SIG-M5 treated with dmso at 0.1 percent for 504 hours (cell line): ENCODE measurements around the gene ORM2.

Experiments used
- DNase-seq: peaks from one replicate; lab custom pipeline; 2025; ENCODE audit not compliant: unreplicated experiment; lab: John Stamatoyannopoulos, UW

The ORM2 gene

DNA sequence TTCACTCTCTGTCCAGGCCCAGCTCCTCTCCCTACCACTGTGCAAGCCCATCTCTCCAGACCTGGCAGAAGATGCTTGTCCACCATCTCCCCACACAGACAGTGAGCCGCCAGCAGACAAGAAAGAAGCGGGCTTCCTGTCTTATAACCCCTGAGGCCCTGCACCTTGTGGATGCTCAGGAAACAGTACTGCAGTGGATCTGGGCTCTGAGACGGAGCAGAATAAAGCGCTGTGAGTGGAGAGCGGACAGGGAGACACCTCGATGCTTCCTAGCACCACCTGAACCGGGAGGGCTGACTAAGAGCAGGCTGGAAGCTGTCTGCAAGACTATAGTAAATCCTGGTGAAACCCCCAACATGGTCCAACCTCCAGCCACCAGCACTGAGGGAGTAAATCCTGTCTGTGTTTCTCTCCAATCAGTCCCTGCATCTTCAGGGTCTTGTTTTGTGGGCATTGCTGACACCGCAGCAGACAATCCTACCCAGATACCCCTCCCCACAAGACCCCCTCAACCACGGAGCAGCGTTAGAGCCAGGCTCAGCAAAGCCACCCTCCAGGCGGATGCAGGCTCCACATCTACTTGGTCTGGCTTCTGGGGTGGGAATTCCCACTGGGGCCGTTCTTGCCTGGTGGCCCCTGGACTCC, 18.7 kb downstream of the ORM2 start:
- no peak for DNase-seq

DNA sequence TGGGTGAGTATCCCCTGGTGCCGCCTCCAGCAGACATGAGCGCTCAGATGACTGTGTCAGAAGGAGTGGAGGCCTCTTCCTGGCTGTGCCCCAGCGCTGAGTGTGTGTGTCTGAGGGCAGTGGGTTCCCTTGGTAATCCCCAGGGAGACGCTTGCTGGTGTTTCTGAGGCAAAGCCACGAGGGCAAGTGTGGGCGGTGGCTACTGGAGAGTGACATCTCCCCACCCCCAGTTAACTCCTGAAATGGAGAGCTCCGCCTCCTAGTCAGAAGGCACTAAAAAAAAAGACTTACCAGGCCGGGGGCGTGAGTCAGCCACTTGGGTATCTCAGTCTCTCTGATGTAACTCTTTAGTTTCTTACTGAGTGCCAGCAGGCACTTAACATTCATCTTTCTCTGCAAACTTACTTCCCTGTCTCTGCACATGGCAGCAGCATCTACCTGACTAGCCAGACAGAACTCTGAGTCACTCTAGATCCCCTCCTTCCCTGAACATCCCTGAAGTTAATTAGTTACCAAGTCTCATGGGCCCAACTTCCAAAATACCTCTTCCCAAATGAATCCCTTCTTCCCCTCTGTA, 19.3 kb downstream of the ORM2 start:
- DNase-seq = peak; percentile 96

DNA sequence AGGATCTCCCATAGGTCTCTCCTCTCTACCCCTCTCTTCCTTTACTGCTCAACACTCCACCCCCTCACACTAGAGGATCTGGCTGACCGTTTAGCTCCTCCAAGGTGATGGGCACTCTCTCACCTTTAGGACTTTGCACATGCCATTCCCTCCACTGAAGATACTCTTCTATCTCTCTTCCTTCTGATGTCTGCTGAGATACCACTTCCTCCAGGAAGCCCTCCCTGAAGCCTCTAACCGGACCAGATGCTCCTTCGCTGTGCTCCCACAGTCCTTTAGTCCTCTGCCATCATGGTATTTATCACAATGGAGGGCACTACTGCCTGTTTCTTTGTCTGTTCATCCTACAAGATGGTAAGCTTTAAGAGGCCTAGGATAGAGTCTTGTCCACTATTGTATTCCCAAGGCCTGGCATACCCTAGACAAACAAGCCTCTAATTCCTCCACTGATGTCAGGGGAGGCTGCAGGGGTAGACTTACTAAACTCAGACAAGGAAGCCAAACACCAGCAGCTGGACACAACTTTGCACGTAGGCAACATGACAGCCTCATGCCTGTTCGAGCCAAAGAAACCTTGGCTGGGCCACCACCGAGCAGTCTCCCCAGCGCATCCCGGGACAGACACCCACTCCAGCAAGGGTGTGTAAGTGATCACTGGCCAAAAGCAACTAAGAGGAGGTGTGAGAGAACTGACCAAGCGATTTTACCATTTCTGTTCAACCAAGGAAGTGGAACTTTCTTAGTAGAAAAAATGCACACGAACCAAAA, 20.2 kb downstream of the ORM2 start:
- no peak for DNase-seq

DNA sequence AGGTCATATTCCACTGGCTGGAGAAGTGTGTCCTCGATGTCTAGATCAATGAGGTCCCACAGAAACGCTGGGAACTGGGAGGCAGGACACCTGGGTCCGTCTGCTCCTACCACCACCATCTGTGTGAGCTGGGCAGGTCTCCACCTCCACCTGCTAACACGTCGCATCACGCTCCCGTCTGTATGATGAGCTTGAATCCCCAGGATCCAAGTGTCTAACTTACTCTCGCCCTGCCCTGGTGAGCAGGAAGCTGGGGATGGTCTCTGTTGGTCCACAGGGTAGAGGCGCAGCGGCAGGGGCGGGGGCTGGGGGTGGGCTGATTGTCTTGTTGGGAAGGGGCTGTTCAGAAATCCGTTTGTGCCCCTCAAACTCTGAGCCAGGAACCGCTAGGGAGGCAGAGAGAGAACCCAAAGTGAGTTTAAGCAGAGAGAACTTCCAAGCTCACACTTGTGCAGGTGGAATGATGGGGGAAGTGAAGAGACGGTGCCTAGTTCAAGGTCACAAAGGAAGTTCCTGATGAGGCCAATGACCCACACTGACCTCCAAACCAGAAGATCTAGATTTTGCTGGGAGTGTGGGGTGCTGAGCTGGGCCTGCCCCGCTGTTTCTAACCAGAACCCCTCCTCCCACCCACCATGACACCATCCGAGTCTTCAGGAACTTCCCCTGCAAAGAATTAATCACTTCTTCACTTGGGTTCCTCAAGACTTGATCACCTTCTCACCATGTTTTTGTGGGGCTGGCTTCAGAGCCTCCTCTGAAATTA, 21.1 kb downstream of the ORM2 start:
- DNase-seq = no peak

DNA sequence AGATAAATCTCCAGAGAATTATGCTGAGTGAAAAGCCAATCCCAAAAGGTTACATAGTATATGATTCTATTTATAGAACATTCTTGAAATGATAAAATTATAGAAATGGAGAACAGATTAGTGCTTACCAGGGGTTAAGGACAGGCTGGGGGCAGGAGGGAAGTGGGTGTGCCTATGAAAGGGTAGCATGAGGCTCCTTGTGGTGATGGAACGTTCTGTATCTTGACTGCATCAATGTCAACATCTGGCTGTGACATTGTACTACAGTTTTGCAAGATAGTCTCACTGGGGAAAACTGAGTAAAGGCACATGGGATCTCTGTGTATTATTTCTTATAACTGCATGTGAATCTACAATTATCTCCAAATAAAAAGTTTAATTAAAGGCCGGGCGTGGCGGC, 22.3 kb downstream of the ORM2 start:
- no peak for DNase-seq

DNA sequence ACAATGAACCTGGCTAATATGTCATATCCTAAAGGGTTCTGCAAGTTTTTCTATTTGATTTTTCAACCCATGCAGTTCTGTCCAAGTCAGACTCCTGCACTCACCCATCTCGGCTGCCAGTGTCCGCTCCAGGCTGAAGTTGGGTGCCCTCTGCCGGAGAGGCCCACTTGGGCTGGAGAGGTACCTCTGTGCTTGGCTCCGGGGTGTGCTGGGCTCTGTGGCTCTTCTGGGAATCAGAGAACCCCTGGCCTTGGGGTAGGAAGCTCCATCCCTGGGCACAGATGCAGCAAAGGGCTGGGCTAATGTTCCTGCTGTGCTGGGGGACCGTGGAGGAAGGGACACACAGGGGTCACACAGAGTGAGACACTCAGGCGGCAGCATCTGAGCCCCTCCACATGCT, 26.2 kb downstream of the ORM2 start:
- DNase-seq = no peak

DNA sequence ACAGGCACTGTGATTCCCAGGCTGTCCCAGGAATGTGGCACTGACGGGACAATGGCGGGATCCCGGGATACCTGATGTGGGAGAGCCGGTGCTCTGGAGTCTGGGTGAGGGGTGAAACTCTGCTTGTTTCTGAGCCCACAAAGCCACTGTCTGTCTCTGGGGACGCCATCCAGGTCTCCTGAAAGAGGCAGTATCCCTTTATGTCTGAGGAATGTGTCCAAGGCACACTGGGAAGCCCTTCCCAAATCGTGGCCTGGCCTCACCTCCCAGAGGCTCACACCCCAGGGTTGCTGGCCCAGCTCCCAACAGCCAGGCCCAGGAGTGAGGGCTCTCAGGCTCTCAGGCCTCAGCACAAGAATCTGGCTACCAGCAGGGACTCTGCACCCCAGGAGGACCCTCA, 27.1 kb downstream of the ORM2 start:
- DNase-seq = no peak

DNA sequence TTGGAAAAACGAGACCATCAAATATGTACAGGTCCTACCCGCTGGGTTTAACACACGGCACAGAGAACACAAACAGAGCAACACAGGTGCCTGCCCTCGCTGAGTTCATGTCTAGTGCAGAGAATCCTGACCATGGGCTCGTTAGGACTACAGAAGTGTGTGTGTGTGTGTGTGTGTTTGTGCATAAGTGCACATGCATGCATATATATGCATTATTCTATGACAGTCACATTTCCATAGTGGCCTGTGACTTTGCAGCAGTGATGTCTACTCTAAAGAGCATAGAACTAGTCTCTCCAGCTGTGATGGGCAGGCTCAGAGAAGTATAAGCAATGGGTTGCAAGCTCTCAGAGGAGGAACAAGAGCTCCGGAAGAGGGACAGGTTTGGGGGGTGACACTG, 27.7 kb downstream of the ORM2 start:
- no peak for DNase-seq

DNA sequence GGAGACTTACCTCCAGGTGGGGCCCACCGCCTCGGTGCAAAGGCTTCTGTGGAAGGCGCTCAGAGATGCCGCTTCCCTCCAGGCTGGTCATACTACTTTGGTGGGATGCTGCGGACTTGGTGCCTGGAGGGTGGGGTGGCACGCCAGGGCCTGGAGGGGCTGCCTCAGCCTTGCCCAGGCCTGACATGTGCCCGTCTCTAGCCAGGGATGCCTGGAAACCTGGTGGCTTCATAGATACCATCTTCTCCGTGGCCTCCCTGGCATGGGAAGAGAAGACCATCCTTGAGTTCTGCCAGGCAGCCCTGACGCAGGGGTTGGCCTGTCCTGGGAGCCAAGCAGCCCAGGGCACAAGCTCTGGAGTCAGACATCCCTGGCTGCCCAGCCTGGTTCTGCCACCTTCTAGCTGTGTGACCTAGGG, 28.3 kb downstream of the ORM2 start:
- DNase-seq = no peak

DNA sequence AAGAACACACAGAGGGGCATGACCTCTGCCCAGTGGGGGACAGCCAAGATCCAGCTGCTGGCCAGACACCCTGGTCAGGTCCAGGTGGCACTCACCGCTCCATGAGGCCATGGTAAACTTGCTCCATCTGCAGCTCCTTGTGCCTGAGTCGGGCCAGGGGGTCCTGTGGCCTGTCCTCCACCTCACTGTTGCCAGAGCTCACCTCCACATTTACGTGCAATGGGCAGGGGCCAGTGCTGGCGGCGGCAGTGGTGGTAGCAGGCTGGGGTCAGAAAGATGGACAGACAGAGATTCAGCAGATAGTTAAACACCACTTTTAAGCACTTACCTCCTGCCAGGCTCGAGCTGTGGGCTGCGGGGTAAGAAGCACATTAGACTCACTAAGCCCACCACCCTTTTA, 30.1 kb downstream of the ORM2 start:
- DNase-seq = no peak

DNA sequence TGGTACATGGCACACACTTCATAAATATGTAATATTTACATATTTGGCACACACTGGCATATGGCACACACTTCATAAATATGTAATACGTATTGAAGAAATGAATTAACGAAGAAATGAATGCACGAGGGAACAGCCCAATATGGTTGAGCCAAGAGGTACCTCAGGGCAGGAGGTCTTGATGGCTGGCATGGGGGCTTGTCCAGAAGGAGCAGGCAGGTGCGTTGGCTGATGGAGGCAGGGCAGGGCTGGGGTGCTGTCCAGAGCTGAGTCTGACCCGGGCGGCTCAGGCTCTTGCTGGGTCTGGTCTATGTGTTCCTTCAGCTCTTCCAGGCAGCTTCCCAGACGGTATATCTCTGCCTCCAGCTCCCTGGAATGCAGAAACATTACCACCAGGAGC, 31.9 kb downstream of the ORM2 start:
- DNase-seq = no peak

DNA sequence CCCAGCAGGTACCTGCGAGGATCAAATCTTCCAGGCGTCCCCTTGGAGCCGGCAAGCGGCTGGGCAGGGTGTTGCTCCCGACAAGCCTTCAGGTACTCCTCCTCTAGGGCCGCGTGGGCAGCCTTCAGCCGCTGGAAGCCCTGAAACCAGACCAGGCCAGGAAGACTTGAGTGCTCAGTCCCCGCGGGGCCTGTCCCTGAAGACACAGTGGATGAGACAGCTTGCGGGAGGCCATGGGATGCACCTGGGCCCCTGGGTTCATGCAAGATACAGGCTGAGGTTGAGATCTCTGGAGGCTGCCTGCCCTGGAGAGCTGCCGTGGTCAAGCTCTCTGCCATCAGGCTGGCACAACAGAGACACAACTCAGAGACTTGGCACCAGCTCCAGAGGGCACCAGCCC, 32.7 kb downstream of the ORM2 start:
- no peak for DNase-seq

DNA sequence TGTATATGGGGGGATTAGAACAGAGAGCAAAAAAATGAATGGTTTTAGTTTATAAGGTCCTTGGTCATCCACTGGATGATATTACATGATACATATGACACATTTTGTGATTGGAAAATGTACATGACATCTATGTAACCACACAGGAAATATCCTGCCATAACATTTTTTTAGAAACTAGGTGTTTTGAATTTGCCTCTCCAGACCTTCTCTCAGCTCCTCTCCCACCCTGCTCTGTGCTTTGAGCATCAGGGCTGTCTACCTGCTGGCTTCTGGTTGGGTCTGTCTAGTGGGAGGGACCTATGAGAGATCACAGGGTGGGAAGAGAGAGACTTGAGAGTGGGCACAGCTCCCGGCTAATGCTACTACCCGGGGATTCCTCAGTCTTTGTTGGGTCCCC, 33.8 kb downstream of the ORM2 start:
- no peak for DNase-seq

DNA sequence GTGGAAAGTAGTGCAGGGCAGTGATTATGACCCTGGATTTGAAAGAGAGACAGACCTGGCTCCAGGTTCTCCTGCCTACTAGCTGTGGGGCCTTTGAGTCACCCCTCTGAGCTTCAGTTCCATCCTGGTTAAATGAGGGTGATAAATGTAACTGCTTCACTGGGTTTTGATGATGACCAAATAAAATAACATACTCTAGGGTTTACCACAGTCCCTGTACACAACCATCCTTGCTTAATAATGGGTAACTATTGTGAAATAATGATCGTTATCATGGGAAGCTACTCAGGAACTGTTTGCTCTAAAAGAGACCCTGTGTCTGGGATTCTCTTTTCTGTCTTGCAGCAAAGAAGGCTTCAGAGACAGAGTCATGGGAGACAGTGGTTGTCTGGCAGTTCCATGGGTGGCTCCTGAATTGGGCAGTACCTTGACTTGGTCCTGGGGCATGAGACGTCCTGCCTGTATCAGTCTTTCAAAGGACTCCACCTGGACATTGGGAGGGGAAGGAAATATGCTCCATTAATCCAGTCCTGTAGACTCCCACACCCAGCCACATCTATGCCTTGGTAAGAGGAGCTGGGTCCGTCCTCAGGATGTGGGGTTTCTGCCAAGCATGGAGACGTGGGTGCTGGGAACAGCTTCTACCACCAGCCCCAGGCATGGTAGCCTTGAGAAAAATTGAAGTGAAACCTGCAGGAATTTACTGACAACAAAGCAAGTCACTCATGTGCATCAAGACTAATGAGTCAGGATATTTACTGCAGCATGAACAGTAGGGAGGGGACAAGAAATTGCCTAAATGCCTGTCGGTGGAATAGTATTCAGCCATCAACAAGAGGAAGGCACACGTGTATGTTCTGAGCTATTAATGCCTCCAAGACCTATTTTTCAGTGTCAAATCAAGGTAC, 34.7 kb downstream of the ORM2 start:
- DNase-seq = peak; percentile 91

DNA sequence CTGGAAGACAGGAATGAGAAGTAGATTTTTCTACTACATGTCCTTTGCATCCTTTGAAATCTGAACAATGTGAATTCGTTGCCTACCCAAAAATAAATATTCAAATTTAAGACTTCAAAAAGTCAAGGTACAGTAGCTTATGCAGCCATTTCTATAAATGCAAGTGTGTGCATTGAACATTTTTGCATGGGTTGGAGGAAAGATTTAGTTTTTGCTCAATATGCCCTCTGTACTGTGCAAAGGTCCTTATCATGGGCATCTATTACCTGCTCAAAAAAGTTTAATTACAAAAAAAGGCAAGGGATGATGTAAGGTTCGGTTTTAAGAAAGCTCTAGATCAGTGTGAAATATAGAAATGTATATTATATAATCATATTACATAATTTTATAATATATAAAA, 35.5 kb downstream of the ORM2 start:
- no peak for DNase-seq

DNA sequence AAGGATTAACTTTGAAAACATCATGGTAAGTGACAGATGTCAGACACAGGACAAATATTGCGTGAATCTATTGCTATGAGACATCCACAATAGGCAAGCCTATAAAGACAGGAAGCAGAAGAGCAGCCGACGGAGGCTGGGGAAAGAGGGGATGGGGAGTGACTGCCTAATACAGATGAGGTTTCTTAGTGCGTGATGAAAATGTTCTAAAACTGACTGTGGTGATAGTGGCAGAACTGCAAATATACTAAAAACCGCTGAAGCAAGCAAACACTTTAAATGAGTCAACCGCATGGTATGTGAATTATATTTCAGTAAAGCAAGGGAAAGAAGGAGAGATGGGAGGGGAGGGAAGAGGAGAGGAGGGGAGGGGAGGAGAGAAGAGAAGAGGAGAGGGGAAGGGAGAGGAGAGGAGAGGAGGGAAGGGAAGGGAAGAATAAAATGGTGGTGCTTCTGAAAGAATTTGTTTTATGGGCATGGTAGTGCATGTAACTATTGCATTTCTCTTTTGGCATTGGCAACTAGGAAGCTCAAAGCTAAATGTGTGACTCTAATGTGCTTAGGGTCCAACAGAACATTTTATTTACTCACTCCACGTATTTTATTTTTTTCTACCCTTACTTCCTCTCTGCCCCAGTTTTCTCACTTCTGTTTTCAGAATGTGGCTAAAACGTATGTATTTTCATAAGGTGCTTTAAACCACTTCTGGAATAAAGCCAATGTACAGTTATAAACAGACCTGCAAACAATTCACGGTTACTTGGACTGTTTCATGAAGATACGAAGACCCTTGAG, 36.9 kb downstream of the ORM2 start:
- peak; percentile 91 for DNase-seq

DNA sequence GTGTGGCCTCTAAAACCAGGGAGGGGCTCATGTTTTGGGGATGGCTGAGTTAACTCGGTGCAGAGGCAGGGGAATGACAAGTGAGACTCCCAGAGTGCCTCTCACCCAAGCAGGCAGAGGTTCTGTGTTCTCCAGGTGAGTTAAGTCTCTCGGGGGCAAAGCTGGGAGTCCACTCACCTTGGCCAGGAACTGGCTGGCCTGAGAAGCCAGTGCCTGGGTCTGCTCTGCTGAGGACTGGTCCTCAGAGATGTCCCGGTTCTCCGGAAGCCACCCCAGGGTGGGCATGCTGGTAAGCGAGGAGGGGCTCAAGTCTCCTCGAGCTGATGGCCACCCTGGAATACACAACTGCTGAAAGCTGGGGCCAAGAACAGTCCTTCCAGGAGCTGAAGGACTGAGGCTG, 37.7 kb downstream of the ORM2 start:
- DNase-seq = no peak

DNA sequence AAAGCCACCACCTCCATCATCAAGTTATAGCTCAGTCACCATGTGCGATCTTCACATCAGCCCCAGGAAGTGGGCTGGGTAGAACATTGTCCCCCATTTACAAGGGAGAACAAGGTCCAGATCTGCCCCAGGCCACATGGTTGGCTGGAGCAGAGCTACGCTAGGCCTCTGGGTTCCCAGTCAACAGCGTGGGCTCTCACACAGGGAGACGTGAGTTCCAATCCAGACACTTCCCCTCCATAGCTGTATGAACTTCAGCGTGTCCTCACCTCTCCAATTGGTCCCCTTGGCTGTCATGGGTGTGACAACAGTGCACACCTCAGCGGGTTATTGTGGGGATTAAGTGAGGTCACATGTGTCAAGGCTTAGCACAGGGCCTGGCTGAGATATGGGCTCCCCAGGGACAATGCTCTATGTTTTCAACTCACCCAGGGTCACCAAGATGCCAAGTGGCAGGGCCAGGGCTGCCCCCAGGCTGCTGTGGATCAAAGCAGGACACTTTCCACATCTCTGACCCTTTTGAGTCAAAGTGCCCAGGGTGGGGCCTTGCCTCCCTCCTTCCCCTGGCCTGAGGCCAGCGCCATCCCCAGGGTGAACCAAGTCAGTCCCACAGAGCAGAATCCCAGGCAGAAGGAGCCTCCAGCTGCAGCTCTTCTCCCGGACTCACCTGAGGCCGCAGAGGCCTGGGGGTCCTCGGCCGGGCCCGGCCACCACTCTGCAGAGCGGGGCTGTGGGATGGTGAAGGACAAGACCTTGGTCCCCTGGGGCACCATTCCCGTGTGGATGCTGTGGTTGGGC, 38.3 kb downstream of the ORM2 start:
- DNase-seq = no peak
